ENCODE results near the gene THSD4.
"Not testable (repeated sequence)": the region's sequence is repeated elsewhere in the genome, so short reads cannot be mapped to it uniquely, and the experiment has no call there.

Gene THSD4

GRCh38 chr15:71392861-71393283 lies 277.6 kb downstream of the THSD4 start:
- no peak for DNase-seq

GRCh38 chr15:71393383-71393782 lies 278.1 kb downstream of the THSD4 start:
- DNase-seq: no peak

- no peak for DNase-seq
Observed at GRCh38 chr15:71396536-71397125, 281.4 kb downstream of the THSD4 start.

GRCh38 chr15:71397377-71397776 lies 282.1 kb downstream of the THSD4 start:
- DNase-seq: no peak

GRCh38 chr15:71400294-71400693 lies 285.0 kb downstream of the THSD4 start:
- no peak for DNase-seq

- not testable (repeated sequence) for DNase-seq
Observed at GRCh38 chr15:71401728-71402127, 286.5 kb downstream of the THSD4 start.

- DNase-seq: no peak
Observed at GRCh38 chr15:71409541-71409940, 294.3 kb downstream of the THSD4 start.

- no peak for DNase-seq
Observed at GRCh38 chr15:71410347-71410746, 295.1 kb downstream of the THSD4 start.

- DNase-seq: no peak
Observed at GRCh38 chr15:71411538-71412482, 296.5 kb downstream of the THSD4 start.

GRCh38 chr15:71413419-71413818 lies 298.1 kb downstream of the THSD4 start:
- no peak for DNase-seq

- no peak for DNase-seq
Observed at GRCh38 chr15:71414853-71415252, 299.6 kb downstream of the THSD4 start.

GRCh38 chr15:71422530-71423259 lies 307.4 kb downstream of the THSD4 start:
- DNase-seq: no peak

- no peak for DNase-seq
Observed at GRCh38 chr15:71424765-71425164, 309.5 kb downstream of the THSD4 start.

- no peak for DNase-seq
Observed at GRCh38 chr15:71425388-71425787, 310.1 kb downstream of the THSD4 start.

- DNase-seq: no peak
Observed at GRCh38 chr15:71426792-71427191, 311.5 kb downstream of the THSD4 start.

GRCh38 chr15:71430782-71431181 lies 315.5 kb downstream of the THSD4 start:
- DNase-seq: no peak

GRCh38 chr15:71431343-71432336 lies 316.4 kb downstream of the THSD4 start:
- no peak for DNase-seq

GRCh38 chr15:71433402-71433801 lies 318.1 kb downstream of the THSD4 start:
- DNase-seq: no peak

GRCh38 chr15:71434774-71435173 lies 319.5 kb downstream of the THSD4 start:
- DNase-seq: no peak

GRCh38 chr15:71435552-71435951 lies 320.3 kb downstream of the THSD4 start:
- no peak for DNase-seq

GRCh38 chr15:71436854-71437253 lies 321.6 kb downstream of the THSD4 start:
- DNase-seq: no peak

- no peak for DNase-seq
Observed at GRCh38 chr15:71437404-71437803, 322.1 kb downstream of the THSD4 start.
